NCI-H345 treated with DMSO at 0.1 percent for 48 hours (cell line): ENCODE results near the gene VPS51.

Experiments
- DNase-seq: peaks from one replicate; lab custom pipeline; 2025; ENCODE audit not compliant: unreplicated experiment; lab: John Stamatoyannopoulos, UW

The VPS51 gene

GRCh38 chr11:65071907-65072630 is 23.9 kb upstream of the VPS51 start:
- no peak for DNase-seq

GRCh38 chr11:65072631-65072966 is 23.4 kb upstream of the VPS51 start:
- DNase-seq, result no peak

- no peak for DNase-seq
Measured at GRCh38 chr11:65077451-65077850, 18.6 kb upstream of the VPS51 start.

- DNase-seq, result no peak
Measured at GRCh38 chr11:65078151-65078550, 17.9 kb upstream of the VPS51 start.

- no peak for DNase-seq
Measured at GRCh38 chr11:65078786-65079342, 17.1 kb upstream of the VPS51 start.

GRCh38 chr11:65083134-65083833 is 12.7 kb upstream of the VPS51 start:
- DNase-seq, result no peak

- DNase-seq, result peak; percentile 87
Measured at GRCh38 chr11:65083834-65084597, 12.0 kb upstream of the VPS51 start, which contains the start of the genes CDCA5 and ZFPL1. Gene CDCA5, minus strand, starts transcription at chr11:65084040. Its CDS starts 62 bp downstream, at chr11:65083978. Gene ZFPL1, plus strand, starts transcription at chr11:65084222. Its CDS starts 477 bp downstream, at chr11:65084699.

- DNase-seq, result no peak
Measured at GRCh38 chr11:65084598-65085375, 11.2 kb upstream of the VPS51 start.

- no peak for DNase-seq
Measured at GRCh38 chr11:65085446-65085845, 10.6 kb upstream of the VPS51 start.

- DNase-seq, result no peak
Measured at GRCh38 chr11:65086809-65087208, 9.2 kb upstream of the VPS51 start.

- DNase-seq, result no peak
Measured at GRCh38 chr11:65087216-65087615, 8.8 kb upstream of the VPS51 start.

GRCh38 chr11:65087827-65088226 is 8.2 kb upstream of the VPS51 start:
- DNase-seq, result no peak

GRCh38 chr11:65089621-65090020 is 6.4 kb upstream of the VPS51 start:
- no peak for DNase-seq

GRCh38 chr11:65090628-65091027 is 5.4 kb upstream of the VPS51 start:
- DNase-seq, result no peak

- DNase-seq, result no peak
Measured at GRCh38 chr11:65095427-65095826, 587 bp upstream of the VPS51 start.

GRCh38 chr11:65096926-65097325 is 912 bp downstream of the VPS51 start:
- DNase-seq, result no peak

- no peak for DNase-seq
Measured at GRCh38 chr11:65100674-65101350, 4.8 kb downstream of the VPS51 start.

GRCh38 chr11:65102142-65103095 is 6.4 kb downstream of the VPS51 start:
- DNase-seq, result no peak

- DNase-seq, result no peak
Measured at GRCh38 chr11:65103476-65103875, 7.5 kb downstream of the VPS51 start.
